Fibroblast of pulmonary artery (primary cell): Measurements from ENCODE around the gene KAT6B.

Experiments
- DNase-seq: peaks from one replicate; pipeline ENCODE4 v3.0.0-alpha.2; 2010; ENCODE audit warnings: low read depth
- H3K4me3 ChIP-seq: replicated peaks from 2 replicates; pipeline ENCODE4 v1.5.1; 2011; ENCODE audit warnings: low read depth, mild to moderate bottlenecking, control low read depth, low read length, moderate library complexity
- TF ChIP-seq, protein P1 (sequence below): IDR thresholded peaks from 2 replicates; pipeline ENCODE4 v1.5.1; 2011; ENCODE audit warnings: mild to moderate bottlenecking, control low read depth, low read length, inconsistent platforms; ENCODE audit errors: missing control alignments

KAT6B gene

GRCh38 chr10:74977913-74978847, 151.8 kb downstream of the KAT6B start:
- DNase-seq = no peak

GRCh38 chr10:74981831-74982633, 155.6 kb downstream of the KAT6B start:
- H3K4me3 ChIP-seq = no peak overlapping the region
- DNase-seq = no peak
- TF ChIP-seq, protein P1, sequence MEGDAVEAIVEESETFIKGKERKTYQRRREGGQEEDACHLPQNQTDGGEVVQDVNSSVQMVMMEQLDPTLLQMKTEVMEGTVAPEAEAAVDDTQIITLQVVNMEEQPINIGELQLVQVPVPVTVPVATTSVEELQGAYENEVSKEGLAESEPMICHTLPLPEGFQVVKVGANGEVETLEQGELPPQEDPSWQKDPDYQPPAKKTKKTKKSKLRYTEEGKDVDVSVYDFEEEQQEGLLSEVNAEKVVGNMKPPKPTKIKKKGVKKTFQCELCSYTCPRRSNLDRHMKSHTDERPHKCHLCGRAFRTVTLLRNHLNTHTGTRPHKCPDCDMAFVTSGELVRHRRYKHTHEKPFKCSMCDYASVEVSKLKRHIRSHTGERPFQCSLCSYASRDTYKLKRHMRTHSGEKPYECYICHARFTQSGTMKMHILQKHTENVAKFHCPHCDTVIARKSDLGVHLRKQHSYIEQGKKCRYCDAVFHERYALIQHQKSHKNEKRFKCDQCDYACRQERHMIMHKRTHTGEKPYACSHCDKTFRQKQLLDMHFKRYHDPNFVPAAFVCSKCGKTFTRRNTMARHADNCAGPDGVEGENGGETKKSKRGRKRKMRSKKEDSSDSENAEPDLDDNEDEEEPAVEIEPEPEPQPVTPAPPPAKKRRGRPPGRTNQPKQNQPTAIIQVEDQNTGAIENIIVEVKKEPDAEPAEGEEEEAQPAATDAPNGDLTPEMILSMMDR = no peak

More at GRCh38 chr10:74977913-74978847, 151.8 kb downstream of the KAT6B start:
- TF ChIP-seq, protein P1 = no peak
- no peak overlapping the region for H3K4me3 ChIP-seq

GRCh38 chr10:74982634-74982982, 156.2 kb downstream of the KAT6B start:
- H3K4me3 ChIP-seq = no peak overlapping the region
- TF ChIP-seq, protein P1 = no peak
- DNase-seq = no peak

DNA sequence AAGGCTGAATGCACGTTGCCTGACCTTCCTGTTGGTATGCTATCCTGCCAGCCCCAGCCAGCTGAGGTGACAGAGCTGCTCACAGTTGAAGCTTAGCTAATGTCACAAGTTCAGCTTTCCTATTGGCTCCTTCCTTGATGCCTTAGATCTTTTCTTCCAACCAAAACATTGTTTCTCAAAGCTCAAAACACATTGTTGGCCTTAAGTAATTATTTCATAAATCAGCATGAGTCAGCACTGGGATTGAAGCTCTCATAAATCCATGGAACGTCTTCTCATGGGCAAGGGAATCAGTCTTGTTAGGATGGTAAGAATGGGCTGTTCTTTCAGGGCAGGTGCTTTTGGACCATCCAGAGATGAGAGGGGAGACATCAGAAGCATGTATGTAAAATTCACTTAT, 157.0 kb downstream of the KAT6B start:
- no peak overlapping the region for H3K4me3 ChIP-seq
- TF ChIP-seq, protein P1 = no peak
- DNase-seq = peak; percentile 6

DNA sequence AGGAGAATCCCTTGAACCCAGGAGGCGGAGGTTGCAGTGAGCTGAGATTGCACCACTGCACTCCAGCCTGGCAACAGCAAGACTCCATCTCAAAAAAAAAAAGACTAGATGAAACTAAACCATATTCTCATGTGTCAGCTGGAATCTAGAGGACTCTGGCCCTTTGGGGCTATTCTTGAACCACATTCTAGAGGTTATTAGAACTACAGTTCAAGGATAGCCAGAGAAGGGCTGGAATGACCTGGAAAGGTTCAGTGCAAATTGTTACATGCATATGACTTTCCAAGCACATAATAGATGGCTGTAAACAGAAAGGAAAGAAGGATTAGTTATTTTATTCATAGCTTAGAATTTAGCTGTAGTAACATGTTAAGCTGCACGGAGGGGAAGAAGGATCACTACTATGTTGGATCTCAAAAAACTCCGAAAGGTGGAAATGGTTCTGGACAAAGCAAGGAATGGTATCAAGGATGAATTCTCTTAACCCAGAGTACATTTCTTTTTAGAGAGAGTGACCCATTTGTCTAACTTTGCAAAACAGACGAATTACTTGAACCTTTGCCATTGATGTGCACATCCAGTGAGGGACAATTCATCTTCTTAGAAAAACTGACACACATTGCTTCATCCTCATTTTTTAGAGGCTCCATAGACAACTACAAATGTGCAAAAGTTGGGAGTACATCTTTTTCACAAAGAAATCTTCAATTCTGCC, 161.1 kb downstream of the KAT6B start:
- no peak overlapping the region for H3K4me3 ChIP-seq
- DNase-seq = peak; percentile 30
- TF ChIP-seq, protein P1 = no peak

DNA sequence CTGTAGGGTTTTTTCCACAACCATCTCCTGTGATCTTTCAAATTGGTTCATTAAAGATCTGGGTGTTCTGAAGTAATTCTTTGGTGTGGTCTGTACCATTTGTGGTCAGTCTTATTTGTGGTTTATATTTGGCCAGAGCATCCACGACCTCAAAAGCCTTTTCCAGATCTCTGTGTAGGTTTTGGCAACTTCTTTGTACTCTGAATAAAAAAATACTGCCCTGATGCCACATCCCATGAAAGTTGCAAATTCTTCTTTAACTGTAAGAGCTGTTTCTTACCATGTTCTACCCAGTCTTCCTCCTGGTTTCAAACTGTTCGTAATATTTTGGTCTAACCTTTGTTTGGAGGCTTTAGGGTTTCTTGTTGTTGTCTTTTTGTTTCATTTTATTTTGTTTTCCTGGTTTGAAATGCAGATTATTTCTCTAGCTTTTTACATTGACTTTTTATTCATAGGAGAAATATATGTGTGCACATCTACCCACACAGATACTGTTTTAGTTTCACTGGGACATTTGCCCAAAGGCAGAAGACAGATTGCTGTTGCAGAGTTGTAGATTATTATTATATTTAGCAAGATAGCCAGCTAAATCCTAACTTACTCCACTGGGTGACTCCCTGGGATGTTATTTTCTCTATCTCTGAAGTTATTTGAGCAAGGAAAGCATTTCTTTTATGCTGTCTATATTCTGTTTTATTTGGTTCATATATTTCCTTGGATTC, 161.8 kb downstream of the KAT6B start:
- TF ChIP-seq, protein P1 = no peak
- peak; percentile 19 for DNase-seq
- no peak overlapping the region for H3K4me3 ChIP-seq
